Renal cortex interstitium (tissue), 11 donors: ENCODE results near the gene LZTS2. TPM values are rescaled to one million over a fixed set of nuclear protein-coding genes. Genes with fewer than 3 reads are reported as not detected.

ENCODE experiments used
- DNase-seq, 11 donors: peaks; one replicate each; pipeline ENCODE4 v3.0.0-alpha.2; 2013; ENCODE audit warnings: low read depth in 9 of 11, low spot score in 4 of 11; ENCODE audit errors: extremely low read depth in 1 of 11
- polyA plus RNA-seq, 3 donors: library from polyadenylated mRNA; unstranded; fragments of 120-200 nt; gene quantifications; one replicate each; pipeline ENCODE4 v1.2.1, GENCODE V29; 2013; ENCODE audit not compliant: insufficient read length in 3 of 3

Gene LZTS2
- polyA plus RNA-seq, 3 donors: 45.4 to 72.3 (median 70.8) TPM

DNA sequence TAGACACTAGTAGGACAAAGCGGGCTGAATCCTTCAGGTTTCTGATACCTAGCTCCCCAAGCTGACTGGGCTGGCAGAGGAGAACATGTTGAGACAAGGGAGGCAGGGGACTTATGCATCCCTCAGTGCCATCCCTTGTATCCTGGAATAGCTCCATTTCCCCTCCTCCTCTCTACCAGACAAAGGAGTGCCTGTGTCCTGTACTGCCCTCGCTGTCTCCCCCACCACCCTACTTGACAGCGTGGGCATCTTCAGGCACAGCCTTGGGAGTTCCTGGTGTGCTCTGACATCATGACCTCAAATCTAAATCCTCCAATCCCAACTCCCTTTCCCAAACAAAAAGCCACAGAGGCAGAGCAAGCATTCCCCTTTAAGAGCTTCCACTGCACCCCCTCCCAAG is 40.5 kb downstream of the LZTS2 start:
- DNase-seq: no peak

DNA sequence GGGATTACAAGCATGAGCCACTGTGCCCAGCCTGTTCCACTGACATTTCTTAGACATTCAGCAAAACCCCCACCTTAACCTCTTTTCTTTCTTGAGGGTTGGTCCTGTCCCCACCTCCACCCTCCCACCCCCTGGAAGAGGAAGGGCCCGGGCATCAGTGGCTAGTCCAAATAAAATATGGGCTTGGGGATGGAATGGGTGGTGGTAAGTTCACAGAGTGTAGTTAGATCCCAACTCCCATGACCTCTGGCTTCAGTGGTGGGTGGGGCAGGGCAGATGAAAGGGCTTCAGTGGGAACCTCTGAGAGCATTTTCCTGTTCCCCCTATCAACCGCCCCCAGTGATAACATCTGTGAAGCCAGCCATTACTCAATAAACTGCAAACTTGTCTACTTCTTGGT is 41.2 kb downstream of the LZTS2 start:
- no peak for DNase-seq

DNA sequence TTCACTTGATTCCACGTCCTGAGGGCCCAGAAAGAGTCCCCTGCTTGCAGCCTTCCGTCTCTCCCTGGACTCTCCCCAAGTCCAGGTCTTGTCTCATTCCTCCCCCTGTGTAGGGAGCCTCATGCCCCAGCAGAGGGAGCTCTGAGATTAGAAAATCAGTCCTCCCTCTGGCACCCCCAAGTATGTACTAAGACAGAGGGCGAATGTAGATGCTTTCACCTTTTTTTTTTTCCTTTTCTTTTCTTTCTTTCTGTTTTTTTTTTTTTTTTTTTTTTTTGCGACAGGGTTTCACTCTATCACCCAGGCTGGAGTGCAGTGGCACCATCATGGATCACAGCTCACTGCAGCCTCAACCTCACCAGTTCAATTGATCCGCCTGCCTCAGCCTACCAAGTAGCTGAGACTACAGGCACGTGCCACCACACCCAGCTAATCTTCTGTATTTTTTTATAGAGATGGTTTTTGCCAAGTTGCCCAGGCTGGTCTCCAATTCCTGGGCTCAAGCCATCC is 41.7 kb downstream of the LZTS2 start:
- peak in 3 of 11 donors; percentile 76 to 86 (median 79) for DNase-seq

DNA sequence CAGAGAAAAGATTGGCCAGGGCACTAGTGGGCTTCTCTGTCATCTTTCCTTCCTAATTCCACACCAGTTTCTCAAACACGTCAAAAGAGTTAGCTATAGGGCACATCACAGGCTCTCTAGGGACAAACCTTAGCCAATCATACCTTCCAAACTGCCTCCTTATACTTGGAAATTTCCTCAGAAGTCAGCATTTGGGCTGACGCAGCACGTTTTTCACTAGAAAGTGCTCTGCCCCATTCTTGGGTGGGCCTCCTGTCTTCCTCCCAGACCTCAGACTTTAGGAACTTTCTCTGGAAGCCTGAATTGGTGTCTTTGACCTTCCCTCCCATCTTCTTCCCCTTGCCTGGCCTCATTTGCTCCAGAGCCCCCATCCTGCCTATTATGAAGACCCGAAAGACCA is 42.5 kb downstream of the LZTS2 start:
- DNase-seq: no peak

DNA sequence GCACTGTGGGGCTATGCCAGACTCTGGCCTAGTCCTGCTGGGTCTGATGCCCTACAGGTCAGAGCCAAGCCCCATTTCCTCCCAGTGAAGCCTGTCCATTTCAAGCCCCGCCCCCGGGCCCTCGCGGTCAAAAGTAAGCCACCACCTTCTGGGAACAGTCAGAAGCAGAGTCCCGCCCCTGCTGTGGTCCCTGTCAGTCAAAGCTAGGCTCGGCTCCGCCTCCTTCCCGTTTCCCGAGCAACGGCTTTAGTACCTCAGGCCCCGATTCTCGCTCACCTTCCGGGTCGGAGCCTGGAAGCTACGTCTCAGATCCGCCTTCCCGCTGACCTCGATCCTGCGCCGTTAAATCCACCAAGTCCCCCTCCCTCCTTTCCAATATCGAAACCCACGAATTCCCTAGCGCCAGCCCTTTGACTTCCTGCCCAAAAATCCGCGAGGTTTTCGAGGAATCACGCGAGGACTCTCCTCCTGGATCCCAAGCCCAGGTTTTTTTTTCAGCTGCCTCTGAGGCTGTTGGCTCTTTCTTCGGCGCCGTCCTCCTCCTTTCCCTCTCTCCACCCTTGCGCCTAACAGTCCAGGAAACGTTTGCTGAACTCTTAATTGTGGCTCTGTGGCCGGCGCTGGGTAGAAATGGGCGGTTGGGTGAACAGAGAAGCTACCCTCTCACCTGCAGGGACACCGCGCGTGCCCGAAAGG is 43.2 kb downstream of the LZTS2 start:
- peak in 10 of 11 donors; percentile 85 to 96 (median 90) for DNase-seq

DNA sequence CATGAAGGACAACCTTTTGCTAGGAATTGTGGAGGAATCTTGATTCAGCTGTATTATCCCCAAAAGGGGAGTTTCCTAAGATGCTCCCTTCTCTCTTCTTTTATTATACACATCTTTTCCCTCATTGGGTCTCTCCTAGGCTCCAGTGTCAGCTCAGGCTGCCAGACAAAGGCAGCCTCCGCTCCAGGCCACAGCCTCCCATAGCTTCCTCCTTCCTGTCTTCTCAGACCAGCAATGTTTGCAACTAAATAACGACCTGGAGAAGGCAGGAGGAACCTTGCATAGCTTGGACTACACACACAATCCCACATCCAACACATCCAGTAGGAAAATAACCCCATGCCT is 43.7 kb downstream of the LZTS2 start:
- no peak for DNase-seq

DNA sequence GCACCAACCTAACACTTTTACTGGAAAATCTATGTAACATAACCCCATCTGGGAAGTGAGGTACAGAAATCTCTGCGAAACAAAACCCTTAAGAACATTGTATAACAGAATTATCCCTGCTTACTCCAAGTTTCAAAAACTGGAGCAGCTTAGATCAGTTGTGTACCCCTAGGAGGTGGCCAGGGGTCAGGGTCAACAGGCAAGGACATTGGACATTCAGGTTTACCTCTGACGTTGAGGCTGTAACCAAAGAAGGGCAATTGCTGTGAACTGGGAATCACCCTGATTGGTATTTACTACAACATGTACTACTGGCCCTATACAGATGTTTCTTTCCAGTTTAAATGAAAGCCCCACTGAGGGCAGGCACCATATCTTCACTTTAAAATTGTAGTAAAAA is 44.5 kb downstream of the LZTS2 start:
- no peak for DNase-seq

DNA sequence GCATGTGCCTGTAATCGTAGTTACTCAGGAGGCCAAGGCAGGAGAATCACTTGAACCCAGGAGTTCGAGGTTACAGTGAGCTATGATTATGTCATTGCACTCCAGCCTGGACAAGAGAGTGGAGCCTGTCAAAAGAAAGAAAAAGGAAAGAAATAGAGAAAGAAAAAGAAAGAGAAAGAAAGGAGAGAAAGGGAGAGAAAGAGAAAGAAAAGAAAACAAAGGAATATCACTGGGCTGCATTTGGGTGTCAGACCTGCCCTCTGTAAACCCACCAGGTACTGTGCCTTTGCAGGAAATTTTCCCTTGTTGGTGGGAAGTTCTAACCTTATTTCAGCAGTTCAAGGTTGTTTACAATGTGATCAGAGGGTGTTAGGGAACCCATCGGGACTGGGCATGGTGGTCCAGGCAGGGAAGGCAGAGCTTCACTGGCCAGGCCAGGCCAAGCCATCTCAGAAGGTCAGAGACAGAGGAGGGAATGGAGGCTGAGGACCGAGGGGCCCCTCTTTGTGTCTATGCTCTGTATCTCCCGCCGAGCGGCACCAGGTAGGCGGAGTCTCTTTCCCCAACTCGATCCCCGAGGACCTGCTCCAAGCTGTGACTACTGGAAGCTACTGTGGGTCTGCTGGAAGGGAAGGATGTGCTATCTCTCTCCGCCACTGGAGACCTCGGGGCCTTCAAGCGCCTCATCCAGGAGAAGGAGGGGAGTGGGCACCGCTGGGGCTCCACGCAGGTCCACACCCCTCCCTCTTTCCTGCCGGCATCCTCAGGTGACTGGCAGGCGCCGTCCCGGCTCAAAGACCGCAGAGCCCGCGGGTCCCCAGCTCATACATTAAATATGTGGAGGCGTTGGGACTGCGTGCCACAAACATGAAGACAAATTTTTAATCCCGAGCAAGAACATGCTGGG is 47.0 kb downstream of the LZTS2 start:
- no peak for DNase-seq

DNA sequence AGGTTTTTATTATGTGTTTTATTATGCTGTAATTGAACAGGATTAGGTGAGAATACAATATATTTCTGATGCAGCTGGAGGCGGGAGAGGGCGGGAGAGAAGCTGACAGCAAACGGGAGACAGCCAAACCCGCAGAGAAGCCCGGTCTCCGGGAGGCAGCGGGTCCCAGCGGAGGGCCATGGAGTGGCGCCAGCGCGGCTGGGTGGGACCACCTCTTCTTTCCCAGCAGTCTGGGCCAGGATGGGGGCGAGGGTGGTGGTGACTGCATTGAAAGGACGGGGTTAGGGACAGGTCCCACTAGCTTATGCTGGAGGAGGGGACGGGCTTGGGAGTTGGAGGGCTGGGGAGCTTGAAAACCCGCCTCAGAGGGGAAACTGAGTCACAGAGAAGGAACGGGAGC is 47.7 kb downstream of the LZTS2 start:
- no peak for DNase-seq

DNA sequence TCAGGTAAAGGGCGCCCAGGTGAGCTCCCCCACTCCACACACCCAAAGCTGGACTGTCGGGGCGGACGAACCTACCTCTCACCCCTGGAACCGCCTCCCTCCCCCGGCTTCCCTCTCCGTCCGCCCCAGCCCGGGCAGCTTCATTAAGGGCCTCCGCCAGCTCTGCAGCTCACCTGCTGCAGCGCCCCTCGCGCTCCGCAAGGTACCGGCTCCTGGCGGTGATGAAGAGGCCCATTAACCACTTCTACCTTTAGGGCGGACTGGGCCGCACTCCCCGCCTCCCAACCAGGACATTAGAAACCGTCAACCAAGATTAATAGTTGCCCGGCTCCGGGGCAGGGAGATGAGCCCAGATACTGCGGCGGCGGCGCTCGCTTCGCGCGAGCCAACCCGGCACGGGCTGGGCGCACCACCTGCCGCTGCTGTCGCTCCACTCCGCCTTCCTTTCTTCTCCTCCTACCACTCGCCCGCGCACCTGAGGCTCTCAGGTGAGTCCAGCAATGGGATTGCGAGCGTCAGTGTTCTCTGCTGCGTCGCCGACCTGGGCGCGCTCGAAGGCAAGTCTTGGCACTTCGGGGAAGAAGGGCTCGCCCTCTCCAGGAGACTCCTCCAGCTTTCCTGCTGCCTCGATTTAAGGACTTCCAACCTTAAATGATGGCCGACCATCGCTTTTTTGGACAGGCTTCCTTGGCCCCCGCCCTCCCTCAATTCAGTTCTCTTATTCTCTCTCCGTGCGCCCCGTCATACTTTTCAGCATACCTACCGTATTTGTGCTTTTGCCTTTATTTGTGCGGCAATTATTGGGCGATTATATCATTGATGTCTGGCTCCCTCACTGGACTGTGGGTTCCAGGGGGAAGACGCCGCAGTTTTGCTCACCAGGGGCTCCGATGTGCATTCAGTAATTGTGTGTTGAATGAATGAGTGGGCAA is 48.6 kb downstream of the LZTS2 start:
- no peak for DNase-seq

DNA sequence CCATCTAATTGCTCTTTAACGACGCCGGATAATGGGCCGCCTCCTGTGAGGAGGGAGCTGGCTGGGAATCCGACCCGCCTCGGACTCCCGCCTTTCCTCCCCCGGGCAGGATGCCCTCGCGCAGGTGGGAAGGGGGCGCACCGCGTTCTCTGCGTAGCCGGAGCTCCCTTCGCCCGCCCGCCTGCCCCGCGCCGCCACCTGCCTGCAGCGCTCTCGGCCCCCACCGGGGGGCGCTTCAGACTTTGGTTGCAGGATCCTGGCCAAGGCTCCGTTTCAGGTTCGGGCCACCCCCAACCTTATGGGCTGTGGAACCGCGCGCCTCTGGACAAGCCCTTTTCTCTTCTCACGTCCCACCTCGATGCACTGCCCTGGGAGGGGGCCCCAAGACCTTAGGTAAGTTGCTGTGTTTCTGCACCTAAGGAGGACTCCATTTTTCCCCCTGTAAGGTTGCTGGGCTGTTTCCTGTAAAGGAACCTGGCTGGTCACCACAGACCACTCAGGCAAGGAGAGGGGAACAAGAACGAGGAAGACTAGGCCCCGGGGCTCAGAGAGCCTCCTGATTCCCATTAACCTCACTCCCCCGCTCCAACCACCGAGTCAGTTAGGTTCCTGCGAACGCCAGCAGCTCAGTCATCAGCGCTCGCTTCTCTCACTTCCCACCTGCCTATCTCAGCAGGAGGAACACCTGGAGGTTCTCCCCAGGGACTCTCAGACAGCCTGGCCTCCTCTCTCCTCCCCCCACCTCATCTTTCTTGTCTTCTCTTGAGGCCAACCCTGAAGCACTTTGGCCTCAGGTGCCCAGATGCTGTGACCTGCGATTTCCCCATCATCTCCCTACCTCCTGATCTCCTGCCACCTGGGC is 50.8 kb downstream of the LZTS2 start:
- peak in 2 of 11 donors; percentile 53 to 54 for DNase-seq

DNA sequence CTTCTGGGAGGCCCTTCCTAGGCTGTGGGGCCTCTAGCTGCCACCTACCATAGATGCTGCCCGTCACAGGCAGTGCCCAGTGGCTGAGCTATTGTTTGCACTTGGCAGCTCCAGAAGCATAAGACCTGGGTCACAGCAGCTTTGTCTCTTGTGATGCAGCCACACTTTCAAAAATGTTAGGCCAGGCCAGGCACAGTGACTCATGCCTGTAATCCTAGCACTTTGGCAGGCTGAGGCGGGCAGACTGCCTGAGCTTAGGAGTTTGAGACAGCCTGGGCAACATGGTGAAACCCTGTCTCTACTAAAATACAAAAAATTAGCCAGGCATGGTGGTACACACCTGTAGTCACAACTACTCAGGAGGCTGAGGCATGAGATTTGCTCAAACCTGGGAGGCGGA is 52.7 kb downstream of the LZTS2 start:
- DNase-seq: no peak

DNA sequence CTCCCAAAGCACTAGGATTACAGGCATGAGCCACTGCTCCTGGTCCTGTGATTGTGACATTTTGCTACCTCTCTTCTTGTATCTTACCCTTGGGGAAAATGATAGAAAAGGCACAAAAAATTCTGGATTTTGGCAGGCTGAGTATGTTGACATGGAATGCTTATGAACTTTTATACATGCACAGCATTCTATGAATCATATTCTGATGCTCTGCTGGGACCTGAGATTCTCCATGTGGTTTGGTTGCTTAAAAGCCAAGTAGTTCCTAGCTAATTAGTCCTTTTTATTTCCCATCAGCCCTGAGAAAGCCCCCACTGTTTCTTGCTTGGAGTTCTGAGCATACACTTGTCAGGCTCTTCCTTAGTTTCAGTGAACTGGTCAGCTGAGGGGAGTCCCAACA is 53.9 kb downstream of the LZTS2 start:
- no peak for DNase-seq

DNA sequence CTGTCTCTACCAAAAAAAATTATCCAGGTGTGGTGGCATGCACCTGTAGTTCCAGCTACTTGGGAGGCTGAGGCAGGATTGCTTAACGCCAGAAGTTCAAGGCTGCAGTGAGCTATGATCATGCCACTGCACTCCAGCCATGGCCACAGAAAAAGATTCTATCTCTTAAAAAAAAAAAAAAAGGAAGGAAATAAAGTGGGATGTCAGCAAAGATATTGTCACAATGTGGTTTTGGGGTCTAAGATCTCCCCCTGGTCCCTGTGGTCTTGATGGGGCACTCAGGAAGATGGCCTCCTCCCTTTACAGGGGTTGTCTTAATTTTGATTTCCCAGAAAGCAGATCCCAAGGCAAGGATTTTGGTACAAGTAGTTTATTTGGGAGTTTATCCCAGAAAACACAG is 54.7 kb downstream of the LZTS2 start:
- DNase-seq: no peak

DNA sequence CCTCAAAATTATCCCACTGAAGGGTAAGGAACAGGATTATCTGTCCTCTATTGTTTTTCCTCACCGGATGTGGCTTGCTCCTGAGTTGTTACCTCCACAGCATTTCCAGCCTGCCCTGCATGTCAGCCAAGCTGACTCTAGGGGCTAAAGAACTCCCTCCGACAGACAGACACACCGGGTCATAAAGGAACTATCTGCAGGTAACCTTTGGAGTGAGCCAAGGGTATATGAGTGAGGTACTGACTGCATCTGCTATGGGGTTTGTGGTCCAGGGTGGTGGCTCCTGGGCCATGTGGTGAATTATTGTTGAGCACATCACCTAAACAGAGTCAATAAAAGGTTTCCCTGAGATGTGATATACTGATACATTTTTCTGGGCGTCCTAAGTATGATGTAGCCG is 55.3 kb downstream of the LZTS2 start:
- DNase-seq: no peak

DNA sequence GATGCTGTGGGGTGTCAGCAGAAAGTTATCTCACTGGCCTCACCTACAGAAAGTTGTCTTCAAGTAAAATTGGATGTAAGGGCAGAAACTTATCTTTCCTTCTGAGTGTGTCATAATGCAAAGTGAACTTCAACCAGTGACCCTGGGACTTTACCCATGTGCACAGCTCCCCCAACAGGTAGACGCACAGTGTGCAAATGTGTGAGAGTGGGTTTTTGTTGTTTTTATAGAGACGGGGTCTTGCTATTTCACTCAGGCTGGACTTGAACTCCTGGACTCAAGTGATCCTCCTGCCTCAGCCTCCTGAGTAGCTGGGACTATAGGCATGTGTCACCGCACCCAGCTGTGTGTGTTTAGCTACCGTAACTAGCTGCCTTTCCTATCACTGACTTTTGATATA is 55.8 kb downstream of the LZTS2 start:
- DNase-seq: no peak

DNA sequence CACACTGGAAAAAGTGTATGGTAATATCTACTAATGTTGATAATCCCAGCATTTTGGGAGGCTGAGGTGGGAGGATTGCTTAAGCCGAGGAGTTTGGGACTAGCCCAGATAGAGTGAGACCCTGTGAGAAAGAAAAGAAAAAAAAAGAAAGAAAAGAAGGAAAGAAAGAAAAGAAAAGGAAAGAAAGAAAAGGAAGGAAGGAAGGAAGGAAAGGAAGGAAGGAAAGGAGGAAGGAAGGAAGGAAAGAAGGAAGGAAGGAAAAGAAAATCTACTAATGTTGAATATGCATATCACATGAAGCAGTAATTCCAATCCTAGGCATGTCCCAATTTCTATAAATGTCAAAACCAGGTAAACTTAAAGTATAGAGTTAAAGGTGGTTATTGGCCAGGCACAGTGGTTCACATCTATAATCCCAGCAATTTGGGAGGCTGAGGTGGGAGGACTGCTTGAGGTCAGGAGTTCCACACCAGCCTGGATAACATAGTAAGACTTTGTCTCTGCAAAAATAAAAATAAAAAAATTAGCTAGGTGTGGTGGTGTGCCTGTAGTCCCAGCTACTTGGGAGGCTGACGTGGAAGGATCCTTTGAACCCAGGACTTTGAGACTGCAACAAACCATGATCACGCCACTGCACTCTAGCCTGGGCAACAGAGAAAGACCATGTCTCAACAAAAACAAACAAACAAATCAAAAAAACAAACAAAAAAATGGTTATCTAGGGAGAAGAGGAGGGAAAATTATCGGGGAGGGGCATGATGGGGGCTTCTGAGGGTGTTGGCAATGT is 57.0 kb downstream of the LZTS2 start:
- no peak for DNase-seq
